ENCODE data around the gene TMEM120B.
A peak's percentile ranks its signal among the peaks of the same experiment; 100 is the strongest.

TMEM120B gene

GRCh38 chr12:121812320-121812871, 99.8 kb downstream of the TMEM120B start:
- no peak for TF ChIP-seq CTCF (IDR thresholded peaks at IDR 0.05; ENCODE audit: low read depth, low read length, missing control alignments)
- no peak for DNase-seq (ENCODE audit: extremely low read depth, low read depth)
- H3K4me3 ChIP-seq (replicated peaks; ENCODE audit: low read depth, low read length), result peak overlapping the region; percentile 56

GRCh38 chr12:121812921-121813896, 100.7 kb downstream of the TMEM120B start:
- TF ChIP-seq CTCF (IDR thresholded peaks at IDR 0.05; ENCODE audit: low read depth, low read length, missing control alignments), result no peak
- DNase-seq (ENCODE audit: extremely low read depth, low read depth), result no peak
- H3K4me3 ChIP-seq (replicated peaks; ENCODE audit: low read depth, low read length), result peak overlapping the region; percentile 56

- TF ChIP-seq CTCF (IDR thresholded peaks at IDR 0.05; ENCODE audit: low read depth, low read length, missing control alignments), result no peak
- no peak for DNase-seq (ENCODE audit: extremely low read depth, low read depth)
- no peak overlapping the region for H3K4me3 ChIP-seq (replicated peaks; ENCODE audit: low read depth, low read length)
Observed at GRCh38 chr12:121813951-121814350, 101.4 kb downstream of the TMEM120B start.

GRCh38 chr12:121814429-121815119, 102.0 kb downstream of the TMEM120B start:
- H3K4me3 ChIP-seq (replicated peaks; ENCODE audit: low read depth, low read length), result no peak overlapping the region
- no peak for TF ChIP-seq CTCF (IDR thresholded peaks at IDR 0.05; ENCODE audit: low read depth, low read length, missing control alignments)
- DNase-seq (ENCODE audit: extremely low read depth, low read depth), result no peak

- H3K4me3 ChIP-seq (replicated peaks; ENCODE audit: low read depth, low read length), result no peak overlapping the region
- DNase-seq (ENCODE audit: extremely low read depth, low read depth), result no peak
- no peak for TF ChIP-seq CTCF (IDR thresholded peaks at IDR 0.05; ENCODE audit: low read depth, low read length, missing control alignments)
Observed at GRCh38 chr12:121815263-121815662, 102.7 kb downstream of the TMEM120B start.

- no peak for TF ChIP-seq CTCF (IDR thresholded peaks at IDR 0.05; ENCODE audit: low read depth, low read length, missing control alignments)
- no peak overlapping the region for H3K4me3 ChIP-seq (replicated peaks; ENCODE audit: low read depth, low read length)
- no peak for DNase-seq (ENCODE audit: extremely low read depth, low read depth)
Observed at GRCh38 chr12:121816925-121817647, 104.5 kb downstream of the TMEM120B start.

All from HFF-Myc (cell line).